Transverse colon (tissue), 4 donors: ENCODE results near the gene XRN2.

Source experiments
- CTCF ChIP-seq, 5 experiments: fragments of 200-600 bp in 3 of 5; fragments of 450-650 bp in 2 of 5; sonication (generic) in 3 of 5; IDR thresholded peaks; 1 replicate in 2 of 5; 2 replicates in 3 of 5; pipeline ENCODE4 v1.5.1; 2016 to 2017; ENCODE audit warnings: antibody characterized with exemption in 5 of 5, inconsistent platforms in 3 of 5, mild to moderate bottlenecking in 2 of 5, moderate library complexity in 1 of 5
- EP300 ChIP-seq: sonication (generic); formaldehyde crosslinking; IDR thresholded peaks from one replicate; pipeline ENCODE4 v1.6.1; 2017; ENCODE audit warnings: antibody characterized with exemption, low read depth
- POLR2A ChIP-seq: fragments of 450-650 bp; IDR thresholded peaks from one replicate; pipeline ENCODE4 v1.6.1; 2016; ENCODE audit warnings: antibody characterized with exemption, mild to moderate bottlenecking, moderate library complexity
- POLR2AphosphoS5 ChIP-seq, 3 donors: sonication (generic); formaldehyde crosslinking; IDR thresholded peaks; one replicate each; pipeline ENCODE4 v1.6.1; 2016; ENCODE audit warnings: antibody characterized with exemption in 3 of 3

GRCh38 chr20:21390768-21391167 is 87.6 kb downstream of the XRN2 start:
- TF ChIP-seq CTCF (IDR thresholded peaks at IDR 0.05) (no peak), POLR2A (no peak), POLR2AphosphoS5 (IDR thresholded peaks at IDR 0.05) (no peak), EP300 (no peak)
